Vagina (tissue), 2 donors: ENCODE data around the gene CREB3L1.

Experiments used
- CTCF ChIP-seq, 3 experiments: fragments of 450-650 bp in 2 of 3; fragments of 200-600 bp in 1 of 3; sonication (generic) in 1 of 3; IDR thresholded peaks; one replicate each; pipeline ENCODE4 v1.5.1; 2017 to 2019; ENCODE audit warnings: antibody characterized with exemption in 3 of 3, mild to moderate bottlenecking in 2 of 3, moderate library complexity in 2 of 3
- POLR2A ChIP-seq, 2 donors: fragments of 450-650 bp; IDR thresholded peaks; one replicate each; pipeline ENCODE4 v1.6.1; 2017; ENCODE audit warnings: antibody characterized with exemption in 2 of 2, mild to moderate bottlenecking in 2 of 2, moderate library complexity in 2 of 2

- TF ChIP-seq CTCF (IDR thresholded peaks at IDR 0.05) (no peak), POLR2A (IDR thresholded peaks at IDR 0.05) (no peak)
Observed at GRCh38 chr11:46229230-46229629, 48.2 kb upstream of the CREB3L1 start.
